Keratinocyte (primary cell): Measurements from ENCODE around the gene MRO.

Experiments
- CTCF ChIP-seq, 3 experiments: IDR thresholded peaks in 1 of 3; conservative IDR thresholded peaks in 1 of 3; optimal IDR thresholded peaks in 1 of 3; 2 replicates in 2 of 3; 3 replicates in 1 of 3; pipeline versions ENCODE3 to v1.5.1; 2011; ENCODE audit warnings: low read length in 3 of 3, mild to moderate bottlenecking in 3 of 3, moderate library complexity in 2 of 3, control low read depth in 1 of 3, inconsistent platforms in 1 of 3; ENCODE audit not compliant: insufficient read depth in 2 of 3; ENCODE audit errors: extremely low read depth in 1 of 3
- EZH2 ChIP-seq: IDR thresholded peaks from one replicate; pipeline ENCODE4 v1.6.1; 2012; ENCODE audit warnings: inconsistent platforms, mild to moderate bottlenecking, low read length, moderate library complexity

- TF ChIP-seq CTCF (optimal IDR thresholded peaks at IDR 0.05 in 1 of 3, IDR thresholded peaks at IDR 0.05 in 1 of 3, conservative IDR thresholded peaks at IDR 0.05 in 1 of 3; ENCODE audit: extremely low read depth in 1 of 3, insufficient read depth in 2 of 3, low read length in 3 of 3) (no peak), EZH2 (no peak)
Measured at GRCh38 chr18:50839341-50839740, 19.5 kb upstream of the MRO start.
